ENCODE data around the gene SYTL1.
A peak's percentile ranks its signal among the peaks of the same experiment; 100 is the strongest.

Gene SYTL1

GRCh38 chr1:27364696-27365371 is 23.0 kb downstream of the SYTL1 start:
- DNase-seq (ENCODE audit: low read depth, low spot score), result no peak

GRCh38 chr1:27365372-27366112 is 23.7 kb downstream of the SYTL1 start:
- peak; percentile 53 for DNase-seq (ENCODE audit: low read depth, low spot score)

- peak; percentile 56 for DNase-seq (ENCODE audit: low read depth, low spot score)
These were observed 24.2 kb downstream of the SYTL1 start for GRCh38 chr1:27366113-27366410.

- no peak for DNase-seq (ENCODE audit: low read depth, low spot score)
These were observed 24.8 kb downstream of the SYTL1 start, which contains the start of gene MAP3K6 for GRCh38 chr1:27366411-27367159. Gene MAP3K6, minus strand, starts transcription at chr1:27366961. Its CDS starts 364 bp downstream, at chr1:27366597.

GRCh38 chr1:27367160-27367650 is 25.4 kb downstream of the SYTL1 start:
- no peak for DNase-seq (ENCODE audit: low read depth, low spot score)

- DNase-seq (ENCODE audit: low read depth, low spot score), result no peak
These were observed 27.2 kb downstream of the SYTL1 start for GRCh38 chr1:27368869-27369582.

- DNase-seq (ENCODE audit: low read depth, low spot score), result no peak
These were observed 30.4 kb downstream of the SYTL1 start for GRCh38 chr1:27372022-27372807.

- DNase-seq (ENCODE audit: low read depth, low spot score), result no peak
These were observed 31.2 kb downstream of the SYTL1 start for GRCh38 chr1:27372808-27373690.

GRCh38 chr1:27374362-27375086 is 32.7 kb downstream of the SYTL1 start, which contains the start of gene FCN3:
Gene FCN3, minus strand, starts transcription at chr1:27374824. Its CDS starts 6 bp downstream, at chr1:27374818.
- DNase-seq (ENCODE audit: low read depth, low spot score), result no peak

- no peak for DNase-seq (ENCODE audit: low read depth, low spot score)
These were observed 36.1 kb downstream of the SYTL1 start for GRCh38 chr1:27377760-27378495.

GRCh38 chr1:27379564-27380122 is 37.8 kb downstream of the SYTL1 start:
- DNase-seq (ENCODE audit: low read depth, low spot score), result no peak

GRCh38 chr1:27380224-27380623 is 38.4 kb downstream of the SYTL1 start:
- no peak for DNase-seq (ENCODE audit: low read depth, low spot score)

- DNase-seq (ENCODE audit: low read depth, low spot score), result no peak
These were observed 39.2 kb downstream of the SYTL1 start for GRCh38 chr1:27380766-27381733.

- DNase-seq (ENCODE audit: low read depth, low spot score), result no peak
These were observed 40.3 kb downstream of the SYTL1 start for GRCh38 chr1:27381969-27382762.

GRCh38 chr1:27383039-27383605 is 41.3 kb downstream of the SYTL1 start, which contains the start of gene CD164L2:
Gene CD164L2, minus strand, starts transcription at chr1:27383333. Its CDS starts 94 bp downstream, at chr1:27383239.
- no peak for DNase-seq (ENCODE audit: low read depth, low spot score)

GRCh38 chr1:27383661-27384060 is 41.8 kb downstream of the SYTL1 start:
- no peak for DNase-seq (ENCODE audit: low read depth, low spot score)
